CD4-positive, alpha-beta T cell treated with Interferon alpha-2 for 1 hour (primary cell): ENCODE results near the gene PNO1.
A peak's percentile ranks its signal among the peaks of the same experiment; 100 is the strongest.
"Not testable (repeated sequence)": the region's sequence is repeated elsewhere in the genome, so short reads cannot be mapped to it uniquely, and the experiment has no call there.

ENCODE experiments used
- DNase-seq, 2 donors: peaks; one replicate each; pipeline ENCODE4 v3.0.0-alpha.2; 2020 to 2022

PNO1 gene

GRCh38 chr2:68157402-68158133 is at the start of gene PNO1:
PNO1 (plus strand) TSS chr2:68157888; CDS start chr2:68157935, 47 bp downstream.
- DNase-seq = peak; percentile 95 to 98

- no peak for DNase-seq
Observed at GRCh38 chr2:68108120-68108519, 49.6 kb upstream of the PNO1 start.

GRCh38 chr2:68110102-68110501 is 47.6 kb upstream of the PNO1 start:
- DNase-seq = no peak

- no peak for DNase-seq
Observed at GRCh38 chr2:68115965-68116364, 41.7 kb upstream of the PNO1 start.

- DNase-seq = not testable (repeated sequence)
Observed at GRCh38 chr2:68117922-68118321, 39.8 kb upstream of the PNO1 start.

- DNase-seq = no peak
Observed at GRCh38 chr2:68118816-68119215, 38.9 kb upstream of the PNO1 start.

GRCh38 chr2:68119504-68119903 is 38.2 kb upstream of the PNO1 start:
- DNase-seq = no peak

- DNase-seq = peak; percentile 68 to 72
Observed at GRCh38 chr2:68121873-68122679, 35.6 kb upstream of the PNO1 start.

- no peak for DNase-seq
Observed at GRCh38 chr2:68122680-68122964, 35.1 kb upstream of the PNO1 start.

- no peak for DNase-seq
Observed at GRCh38 chr2:68124321-68124720, 33.4 kb upstream of the PNO1 start.

GRCh38 chr2:68125821-68126220 is 31.9 kb upstream of the PNO1 start:
- no peak for DNase-seq

- no peak for DNase-seq
Observed at GRCh38 chr2:68126561-68126960, 31.1 kb upstream of the PNO1 start.

- no peak for DNase-seq
Observed at GRCh38 chr2:68127358-68128242, 30.1 kb upstream of the PNO1 start.

GRCh38 chr2:68134120-68134519 is 23.6 kb upstream of the PNO1 start:
- no peak for DNase-seq

- no peak for DNase-seq
Observed at GRCh38 chr2:68134554-68134953, 23.1 kb upstream of the PNO1 start.

- no peak for DNase-seq
Observed at GRCh38 chr2:68135448-68136320, 22.0 kb upstream of the PNO1 start.

GRCh38 chr2:68141875-68142274 is 15.8 kb upstream of the PNO1 start:
- DNase-seq = no peak

- no peak for DNase-seq
Observed at GRCh38 chr2:68151037-68151436, 6.7 kb upstream of the PNO1 start.

GRCh38 chr2:68152681-68153347 is 4.9 kb upstream of the PNO1 start:
- no peak for DNase-seq

GRCh38 chr2:68155618-68156017 is 2.1 kb upstream of the PNO1 start:
- DNase-seq = no peak

GRCh38 chr2:68156419-68156818 is 1.3 kb upstream of the PNO1 start:
- DNase-seq = no peak

GRCh38 chr2:68157002-68157401 is 686 bp upstream of the PNO1 start:
- DNase-seq = no peak
